K562 treated with DMSO at 1 percent for 24 hours (cell line): ENCODE results near the gene SLC17A8. TPM values are rescaled to one million over a fixed set of nuclear protein-coding genes. Genes with fewer than 3 reads are reported as not detected.

Source experiments
- total RNA-seq: library from RNA; unstranded; fragments of 300-600 nt; gene quantifications from 2 replicates; pipeline ENCODE4 v1.2.3, GENCODE V29; 2022; ENCODE audit warnings: low read depth; ENCODE audit not compliant: insufficient read depth

SLC17A8 gene
- total RNA-seq: not detected in 2 replicates

GRCh38 chr12:100356644-100357223 is at the start of gene SLC17A8:
Gene SLC17A8 (plus strand): TSS chr12:100357074. CDS start chr12:100357392, 318 bp downstream.

Other genes with a start within 250 kb of the SLC17A8 start
- gene BLTP3B, start 214.2 kb upstream of the SLC17A8 start, total RNA-seq: 6.7 and 8.4 TPM in 2 replicates
- gene ACTR6, start 156.3 kb upstream of the SLC17A8 start, total RNA-seq: 17.2 and 24.6 TPM in 2 replicates
- gene DEPDC4, start 90.0 kb upstream of the SLC17A8 start, total RNA-seq: 0.88 and 2.0 TPM in 2 replicates
- gene SCYL2, start 89.9 kb upstream of the SLC17A8 start, total RNA-seq: 24.7 and 25.5 TPM in 2 replicates
- not detected in 2 replicates for gene NR1H4, start 116.8 kb downstream of the SLC17A8 start, total RNA-seq
- gene GAS2L3, start 216.6 kb downstream of the SLC17A8 start, total RNA-seq: 4.0 and 8.4 TPM in 2 replicates